H1 (cell line): ENCODE results near the gene TMEM154. TPM values are rescaled to one million over a fixed set of nuclear protein-coding genes. Genes with fewer than 3 reads are reported as not detected.

Source experiments
- CTCF ChIA-PET: fragments of 300-600 bp; sonication (Branson Sonifier 250); formaldehyde crosslinking; loops from one replicate; lab custom pipeline; 2021; ENCODE audit not compliant: partially characterized antibody; lab: Charles Lee
- POLR2A ChIA-PET: fragments of 300-600 bp; sonication (Branson Sonifier 250); formaldehyde crosslinking; loops from one replicate; lab custom pipeline; 2021; ENCODE audit warnings: inconsistent platforms; ENCODE audit not compliant: partially characterized antibody; lab: Charles Lee
- DNase-seq, 2 experiments: peaks; one replicate each; pipeline versions ENCODE4 v3.0.0 to v3.0.0-alpha.2; 2010 to 2022; ENCODE audit warnings: low spot score in 2 of 2, low read depth in 1 of 2, mixed read lengths in 1 of 2
- FAIRE-seq: peaks from 2 replicates; lab custom pipeline; 2011; peaks lifted over from hg19 to GRCh38; lab: Jason Lieb, UNC
- H2AFZ ChIP-seq: 2 replicates; pipeline ENCODE4 v1.8.1; 2012; ENCODE audit warnings: low read length, inconsistent platforms
- H2AK5ac ChIP-seq: 2 replicates; pipeline ENCODE4 v1.6.1; 2013; ENCODE audit warnings: low read depth, low read length
- H2BK120ac ChIP-seq: replicated peaks from 2 replicates; pipeline ENCODE3; 2013; ENCODE audit warnings: low read depth, low read length, inconsistent platforms
- H2BK12ac ChIP-seq: 2 replicates; pipeline ENCODE4 v1.6.1; 2013; ENCODE audit warnings: low read depth, low read length
- H2BK15ac ChIP-seq: 2 replicates; pipeline ENCODE4 v1.6.1; 2013; ENCODE audit warnings: low read length
- H2BK20ac ChIP-seq: 2 replicates; pipeline ENCODE4 v1.6.1; 2013; ENCODE audit warnings: low read length
- H2BK5ac ChIP-seq: 2 replicates; pipeline ENCODE4 v1.6.1; 2013; ENCODE audit warnings: low read depth, low read length
- H3K14ac ChIP-seq: 2 replicates; pipeline ENCODE4 v1.6.1; 2013; ENCODE audit warnings: inconsistent platforms; ENCODE audit not compliant: insufficient read length
- H3K18ac ChIP-seq: 2 replicates; pipeline ENCODE4 v1.6.1; 2013; ENCODE audit warnings: low read length; ENCODE audit errors: extremely low read depth
- H3K23ac ChIP-seq: 2 replicates; pipeline ENCODE4 v1.6.1; 2013; ENCODE audit warnings: inconsistent platforms; ENCODE audit not compliant: insufficient read length
- H3K23me2 ChIP-seq: 2 replicates; pipeline ENCODE4 v1.6.1; 2013; ENCODE audit warnings: low read depth, low read length
- H3K27ac ChIP-seq: 2 replicates; pipeline ENCODE4 v1.6.1; 2011; ENCODE audit warnings: low read depth, low read length, inconsistent platforms
- H3K27me3 ChIP-seq, 4 experiments: replicated peaks in 1 of 4; 1 replicate in 1 of 4; 2 replicates in 3 of 4; pipeline versions ENCODE4 v1.6.1 to v1.8.1; 2011 to 2013; ENCODE audit warnings: low read length in 3 of 4, mild to moderate bottlenecking in 3 of 4, inconsistent platforms in 2 of 4, mixed read lengths in 2 of 4, moderate library complexity in 1 of 4; ENCODE audit not compliant: control insufficient read depth in 3 of 4, insufficient read depth in 3 of 4; ENCODE audit errors: extremely low read depth in 1 of 4
- H3K36me3 ChIP-seq, 4 experiments: 2 replicates each; pipeline versions ENCODE4 v1.6.1 to v1.8.1; 2011 to 2013; ENCODE audit warnings: mild to moderate bottlenecking in 4 of 4, low read length in 3 of 4, moderate library complexity in 2 of 4, control low read depth in 1 of 4, inconsistent platforms in 1 of 4; ENCODE audit not compliant: insufficient read depth in 4 of 4, control insufficient read depth in 2 of 4
- H3K4ac ChIP-seq: replicated peaks from 2 replicates; pipeline ENCODE3; 2013; ENCODE audit warnings: low read length, low read depth, mixed read lengths, inconsistent platforms; ENCODE audit not compliant: insufficient read length
- H3K4me1 ChIP-seq, 4 experiments: replicated peaks in 1 of 4; 1 replicate in 1 of 4; 2 replicates in 3 of 4; pipeline versions ENCODE4 v1.6.1 to v1.8.1; 2011 to 2013; ENCODE audit warnings: low read length in 3 of 4, inconsistent platforms in 2 of 4, mixed read lengths in 1 of 4; ENCODE audit not compliant: insufficient read depth in 4 of 4, control insufficient read depth in 3 of 4
- H3K4me2 ChIP-seq, 2 experiments: 2 replicates each; pipeline versions ENCODE4 v1.6.1 to v1.8.1; 2011 to 2013; ENCODE audit warnings: low read depth in 2 of 2, low read length in 2 of 2, control low read depth in 1 of 2, inconsistent platforms in 1 of 2, mild to moderate bottlenecking in 1 of 2; ENCODE audit not compliant: insufficient read depth in 1 of 2
- H3K4me3 ChIP-seq, 4 experiments: fragments of 200-600, 300-600 bp in 1 of 4; sonication (generic), shearing (Covaris generic), sonication (Bioruptor Twin) in 1 of 4; 2 replicates each; pipeline versions ENCODE4 v1.5.1 to v1.8.1; 2011 to 2016; ENCODE audit warnings: low read length in 4 of 4, low read depth in 3 of 4, control low read depth in 2 of 4, inconsistent platforms in 2 of 4, mild to moderate bottlenecking in 2 of 4, mixed read lengths in 1 of 4, moderate library complexity in 1 of 4; ENCODE audit not compliant: insufficient read depth in 2 of 4; ENCODE audit errors: extremely low read depth in 1 of 4
- H3K56ac ChIP-seq: replicated peaks from 2 replicates; pipeline ENCODE3; 2013; ENCODE audit warnings: low read depth, mild to moderate bottlenecking, mixed read lengths, low read length, inconsistent platforms; ENCODE audit not compliant: insufficient read length
- H3K79me1 ChIP-seq: 2 replicates; pipeline ENCODE4 v1.6.1; 2013; ENCODE audit warnings: low read depth, low read length, control low read depth
- H3K79me2 ChIP-seq, 2 experiments: 2 replicates each; pipeline versions ENCODE4 v1.6.1 to v1.8.1; 2012 to 2013; ENCODE audit warnings: low read length in 2 of 2, mild to moderate bottlenecking in 2 of 2, inconsistent platforms in 1 of 2; ENCODE audit not compliant: insufficient read depth in 2 of 2, control insufficient read depth in 1 of 2
- H3K9ac ChIP-seq, 4 experiments: replicated peaks in 1 of 4; 1 replicate in 1 of 4; 2 replicates in 3 of 4; pipeline versions ENCODE4 v1.6.1 to v1.8.1; 2011 to 2013; ENCODE audit warnings: low read depth in 3 of 4, low read length in 3 of 4, control low read depth in 2 of 4, mild to moderate bottlenecking in 2 of 4, moderate library complexity in 2 of 4, inconsistent platforms in 1 of 4; ENCODE audit errors: extremely low read depth in 1 of 4
- H3K9me3 ChIP-seq, 2 experiments: 2 replicates each; pipeline versions ENCODE4 v1.6.1 to v1.8.1; 2012 to 2013; ENCODE audit warnings: mild to moderate bottlenecking in 2 of 2, moderate library complexity in 2 of 2, control low read depth in 1 of 2, inconsistent platforms in 1 of 2, low read depth in 1 of 2, low read length in 1 of 2, mixed read lengths in 1 of 2; ENCODE audit not compliant: insufficient read depth in 2 of 2
- H4K20me1 ChIP-seq, 2 experiments: replicated peaks in 1 of 2; 2 replicates each; pipeline versions ENCODE3 to v1.8.1; 2011 to 2013; ENCODE audit warnings: inconsistent platforms in 2 of 2, low read length in 2 of 2, mild to moderate bottlenecking in 1 of 2; ENCODE audit not compliant: insufficient read depth in 2 of 2, control insufficient read depth in 1 of 2
- H4K5ac ChIP-seq: 2 replicates; pipeline ENCODE4 v1.6.1; 2013; ENCODE audit warnings: low read length, low read depth, mixed read lengths, inconsistent platforms; ENCODE audit not compliant: insufficient read length
- H4K8ac ChIP-seq: 2 replicates; pipeline ENCODE4 v1.8.0; 2013; ENCODE audit warnings: mild to moderate bottlenecking, moderate library complexity, low read length, inconsistent platforms; ENCODE audit not compliant: insufficient read depth; ENCODE audit errors: extremely low read depth
- H4K91ac ChIP-seq: replicated peaks from 2 replicates; pipeline ENCODE3; 2013; ENCODE audit warnings: low read length, mixed read lengths, inconsistent platforms; ENCODE audit not compliant: insufficient read length
- ATF2 ChIP-seq: IDR thresholded peaks from 2 replicates; pipeline ENCODE4 v1.6.1; 2012; ENCODE audit warnings: low read length, inconsistent platforms
- CBX5 ChIP-seq: fragments of 300-800, 300-1000 bp; sonication (generic); IDR thresholded peaks from 2 replicates; pipeline ENCODE4 v1.7.1; 2016; ENCODE audit warnings: antibody characterized with exemption, low read length, low read depth
- CBX8 ChIP-seq: fragments of 300-800, 300-1000 bp; sonication (generic); IDR thresholded peaks from 2 replicates; pipeline ENCODE4 v1.7.1; 2016; ENCODE audit warnings: low read depth, low read length, borderline replicate concordance
- CHD1 ChIP-seq: IDR thresholded peaks from 2 replicates; pipeline ENCODE4 v1.6.1; 2012; ENCODE audit warnings: low read depth, low read length, improper control_type of control experiment
- GTF2F1 ChIP-seq: IDR thresholded peaks from 2 replicates; pipeline ENCODE4 v1.6.1; 2012; ENCODE audit warnings: low read depth, low read length, improper control_type of control experiment, borderline replicate concordance
- KDM5A ChIP-seq: fragments of 200-600 bp; IDR thresholded peaks from 2 replicates; pipeline ENCODE4 v1.7.1; 2012; ENCODE audit warnings: mild to moderate bottlenecking, low read length, inconsistent platforms, mixed read lengths
- MAX ChIP-seq: IDR thresholded peaks from 2 replicates; pipeline ENCODE4 v1.6.1; 2012; ENCODE audit warnings: inconsistent platforms
- PHF8 ChIP-seq: fragments of 200-600 bp; sonication (generic); conservative IDR thresholded peaks from 2 replicates; pipeline ENCODE4 v1.7.1; 2012; ENCODE audit warnings: low read depth, mild to moderate bottlenecking, inconsistent platforms, low read length, moderate library complexity
- RXRA ChIP-seq: IDR thresholded peaks from 2 replicates; pipeline ENCODE4 v1.6.1; 2011; ENCODE audit warnings: low read depth, mild to moderate bottlenecking, low read length, moderate library complexity; ENCODE audit not compliant: insufficient read depth
- SP1 ChIP-seq: IDR thresholded peaks from 2 replicates; pipeline ENCODE4 v1.6.1; 2011; ENCODE audit warnings: low read depth, low read length
- SP2 ChIP-seq: IDR thresholded peaks from 2 replicates; pipeline ENCODE4 v1.6.1; 2012; ENCODE audit warnings: mild to moderate bottlenecking, low read length, inconsistent platforms
- USF2 ChIP-seq: IDR thresholded peaks from 2 replicates; pipeline ENCODE4 v1.6.1; 2011; ENCODE audit warnings: low read length, improper control_type of control experiment
- WGBS, 2 experiments: shearing (Covaris generic) in 1 of 2; methylation state at CpG; one replicate each; pipeline versions ENCODE4 v1.1.6 to v1.1.7; 2013 to 2015; ENCODE audit warnings: low lambda C conversion rate in 2 of 2, mixed read lengths in 2 of 2, inconsistent platforms in 1 of 2, low coverage in 1 of 2, missing lambda C conversion rate in 1 of 2; ENCODE audit not compliant: insufficient replicate concordance in 2 of 2, insufficient coverage in 1 of 2, insufficient read length in 1 of 2; ENCODE audit errors: extremely low coverage in 1 of 2, missing lambda C conversion rate in 1 of 2; 5-methylcytosine and 5-hydroxymethylcytosine counted together
- polyA plus RNA-seq, 7 experiments: library from polyadenylated mRNA; depleted of rRNA in 3 of 7; stranded (reverse) in 5 of 7; unstranded in 2 of 7; fragments of >200 nt in 5 of 7; fragments of 200-250 nt in 2 of 7; gene quantifications; 1 replicate in 5 of 7; 2 replicates in 1 of 7; 4 replicates in 1 of 7; pipeline versions ENCODE4 v1.2.1 to v1.2.3, GENCODE V29; 2011 to 2013; ENCODE audit warnings: missing spikeins in 2 of 7, mixed read lengths in 2 of 7
- total RNA-seq: library from RNA; stranded (reverse); fragmentation: NEBNext Ultra II Directional; extraction: Animal tissue kit (Norgen Biotek cat#: 25700); gene quantifications from 2 replicates; pipeline ENCODE4 v1.2.1, GENCODE V29; 2021

Gene TMEM154
- total and polyA plus RNA-seq, 2 of the 8 experiments (the other 6 are each of a cell fraction or from before 2014, with no cell fraction given) = 0.33 to 1.2 TPM

GRCh38 chr4:152661649-152662048, 18.1 kb downstream of the TMEM154 start:
- Histone ChIP-seq H3K27me3 (no peaks in the 10 kb centered on the region), H3K79me2 (no peaks in the 10 kb centered on the region), H3K23ac (no peak overlapping the region), H4K5ac (no peak overlapping the region), H3K4ac (no peak overlapping the region), H3K27ac (no peak overlapping the region), H3K14ac (no peak overlapping the region), H3K9me3 (peaks cover 5 to 8% of the 10 kb centered on the region in 2 experiments; a peak in 3 of 4 replicates), H3K79me1 (no peaks in the 10 kb centered on the region), H2BK15ac (no peak overlapping the region), H2BK12ac (no peak overlapping the region), H2AFZ (no peak overlapping the region), H4K91ac (no peak overlapping the region), H3K4me3 (no peak overlapping the region), H3K9ac (no peak overlapping the region), H4K8ac (no peak overlapping the region), H3K18ac (no peak overlapping the region), H4K20me1 (no peaks in the 10 kb centered on the region), H2BK120ac (no peak overlapping the region), H3K56ac (no peak overlapping the region), H2AK5ac (no peak overlapping the region), H3K36me3 (no peaks in the 10 kb centered on the region), H3K4me2 (no peak overlapping the region), H2BK20ac (no peak overlapping the region), H3K4me1 (peaks cover 0 to 3% (median 0%) of the 10 kb centered on the region in 4 experiments; a peak in 2 of 7 replicates), H3K23me2 (no peaks in the 10 kb centered on the region), H2BK5ac (no peak overlapping the region)
- POLR2A ChIA-PET = no interaction called here
- CTCF ChIA-PET = interaction anchor here (0.5 kb wide), 1 partner anchor 94 kb away, joined by 3 read pairs; no protein-coding TSS in a partner anchor
- 90% methylated on average over 2 of the region's 2 CpGs; no CpG with 5 or more reads in 1 of the 2 experiments for WGBS, 2 experiments
- no peak for FAIRE-seq
- DNase-seq = no peak
- TF ChIP-seq CBX5 = no peak
- TF ChIP-seq PHF8 = no peak
- TF ChIP-seq MAX = no peak
- no peak for TF ChIP-seq KDM5A
- no peak for TF ChIP-seq CBX8
- no peak for TF ChIP-seq CHD1
- TF ChIP-seq RXRA = no peak
- TF ChIP-seq SP1 = no peak
- TF ChIP-seq SP2 = no peak
- no peak for TF ChIP-seq GTF2F1
- TF ChIP-seq USF2 = no peak
- no peak for TF ChIP-seq ATF2
